ENCODE results near the gene PGK1. TPM values are rescaled to one million over a fixed set of nuclear protein-coding genes. Genes with fewer than 3 reads are reported as not detected.
"Not testable (repeated sequence)": the region's sequence is repeated elsewhere in the genome, so short reads cannot be mapped to it uniquely, and the experiment has no call there.

Gene PGK1
- total RNA-seq, 3 donors from 2014 or later = 236 to 369 (median 310) TPM

DNA sequence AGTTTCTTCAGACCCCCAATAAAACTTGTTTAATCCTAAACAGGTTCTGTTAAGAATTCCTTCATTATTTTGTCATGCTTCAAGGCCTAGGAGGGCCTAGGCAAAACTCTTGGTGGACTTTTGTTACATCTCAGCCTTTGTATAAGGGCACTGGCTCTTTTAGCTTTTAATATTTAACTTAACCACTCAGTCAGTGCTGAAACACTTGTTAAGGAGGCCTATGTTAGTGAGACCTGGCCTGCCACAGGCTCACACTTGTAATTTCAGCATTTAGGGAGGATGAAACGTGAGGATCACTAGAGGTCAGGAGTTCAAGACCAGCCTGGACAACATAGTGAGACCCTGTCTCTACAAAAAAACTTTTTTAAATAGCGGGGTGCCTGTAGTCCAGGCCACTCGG is 32.7 kb upstream of the PGK1 start:
- H3K4me3 ChIP-seq = no peak overlapping the region
- no peak for ATAC-seq

DNA sequence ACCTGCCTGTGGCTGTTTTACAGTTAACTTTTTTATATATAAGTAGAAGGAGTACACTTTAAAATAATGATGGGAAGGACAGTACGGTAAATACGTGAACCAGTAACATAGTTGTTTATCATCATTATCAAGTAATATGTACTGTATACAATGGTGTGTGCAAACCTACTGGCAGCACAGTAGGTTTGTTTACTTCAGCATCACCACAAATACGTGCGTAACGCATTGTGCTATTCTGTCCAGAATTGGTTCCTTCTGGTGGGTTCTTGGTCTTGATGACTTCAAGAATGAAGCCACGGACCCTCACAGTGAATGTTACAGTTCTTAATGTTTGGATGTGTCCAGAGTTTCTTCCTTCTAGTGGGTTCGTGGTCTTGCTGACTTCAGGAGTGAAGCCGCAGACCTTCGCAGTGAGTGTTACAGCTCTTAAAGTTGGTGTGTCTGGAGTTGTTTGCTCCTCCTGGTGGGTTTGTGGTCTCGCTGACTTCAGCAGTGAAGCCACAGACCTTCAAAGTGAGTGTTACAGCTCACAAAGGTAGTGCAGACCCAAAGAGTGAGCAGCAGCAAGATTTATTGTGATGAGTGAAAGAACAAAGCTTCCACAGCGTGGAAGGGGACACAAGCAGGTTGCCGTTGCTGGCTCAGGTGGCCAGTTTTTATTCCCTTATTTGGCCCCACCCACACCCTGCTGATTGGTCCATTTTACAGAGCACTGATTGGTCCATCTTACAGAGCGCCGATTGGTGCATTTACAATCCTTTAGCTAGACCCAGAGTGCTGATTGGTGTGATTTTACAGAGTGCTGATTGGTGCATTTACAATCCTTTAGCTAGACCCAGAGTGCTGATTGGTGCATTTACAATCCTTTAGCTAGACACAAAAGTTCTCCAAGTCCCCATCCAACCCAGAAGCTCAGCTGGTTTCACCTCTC is 30.6 kb upstream of the PGK1 start:
- H3K9me3 ChIP-seq; H3K4me1 ChIP-seq (ENCODE audit: low read depth); intact Hi-C loops (cut with DNase I, micrococcal nuclease); H3K36me3 ChIP-seq (ENCODE audit: low read depth); H3K4me3 ChIP-seq: not testable (repeated sequence)
- ATAC-seq (peak; percentile 19), DNase-seq (peak in 1 of 3 donors; percentile 1)

More for the DNA sequence above, 32.7 kb upstream of the PGK1 start:
- DNase-seq = no peak
- no peaks in the 10 kb centered on the region for H3K9me3 ChIP-seq
- TF ChIP-seq, protein P1, sequence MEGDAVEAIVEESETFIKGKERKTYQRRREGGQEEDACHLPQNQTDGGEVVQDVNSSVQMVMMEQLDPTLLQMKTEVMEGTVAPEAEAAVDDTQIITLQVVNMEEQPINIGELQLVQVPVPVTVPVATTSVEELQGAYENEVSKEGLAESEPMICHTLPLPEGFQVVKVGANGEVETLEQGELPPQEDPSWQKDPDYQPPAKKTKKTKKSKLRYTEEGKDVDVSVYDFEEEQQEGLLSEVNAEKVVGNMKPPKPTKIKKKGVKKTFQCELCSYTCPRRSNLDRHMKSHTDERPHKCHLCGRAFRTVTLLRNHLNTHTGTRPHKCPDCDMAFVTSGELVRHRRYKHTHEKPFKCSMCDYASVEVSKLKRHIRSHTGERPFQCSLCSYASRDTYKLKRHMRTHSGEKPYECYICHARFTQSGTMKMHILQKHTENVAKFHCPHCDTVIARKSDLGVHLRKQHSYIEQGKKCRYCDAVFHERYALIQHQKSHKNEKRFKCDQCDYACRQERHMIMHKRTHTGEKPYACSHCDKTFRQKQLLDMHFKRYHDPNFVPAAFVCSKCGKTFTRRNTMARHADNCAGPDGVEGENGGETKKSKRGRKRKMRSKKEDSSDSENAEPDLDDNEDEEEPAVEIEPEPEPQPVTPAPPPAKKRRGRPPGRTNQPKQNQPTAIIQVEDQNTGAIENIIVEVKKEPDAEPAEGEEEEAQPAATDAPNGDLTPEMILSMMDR (IDR thresholded peaks at IDR 0.05) = no peak
- intact Hi-C loops (cut with DNase I, micrococcal nuclease) = no loop called here
- no peaks in the 10 kb centered on the region for H3K36me3 ChIP-seq (ENCODE audit: low read depth)
- no peaks in the 10 kb centered on the region for H3K4me1 ChIP-seq (ENCODE audit: low read depth)

DNA sequence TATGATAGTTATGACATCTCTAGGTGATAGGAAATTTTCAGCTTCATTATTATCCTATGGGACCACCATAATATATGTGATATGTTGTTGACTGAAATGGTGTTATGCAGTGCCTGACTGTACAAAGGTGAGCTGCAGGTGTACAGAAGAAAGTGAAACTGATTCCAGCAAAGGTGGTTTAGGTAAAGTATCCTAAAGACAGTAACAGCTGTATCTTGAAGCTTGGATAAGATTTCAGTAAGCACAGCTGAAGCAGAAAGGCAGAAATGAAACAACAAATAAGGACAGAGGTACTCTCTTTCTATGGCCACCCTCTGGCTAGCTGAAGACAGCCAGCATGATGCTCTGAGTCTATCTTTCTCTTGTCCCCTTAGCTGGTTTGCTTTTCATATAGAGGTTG is 30.0 kb upstream of the PGK1 start:
- no peaks in the 10 kb centered on the region for H3K4me1 ChIP-seq (ENCODE audit: low read depth)
- no peak for ATAC-seq
- no peak overlapping the region for H3K4me3 ChIP-seq
- H3K36me3 ChIP-seq (ENCODE audit: low read depth) = no peaks in the 10 kb centered on the region
- intact Hi-C loops (cut with DNase I, micrococcal nuclease) = no loop called here
- TF ChIP-seq, protein P1 (IDR thresholded peaks at IDR 0.05) = no peak
- no peaks in the 10 kb centered on the region for H3K9me3 ChIP-seq
- DNase-seq = no peak

DNA sequence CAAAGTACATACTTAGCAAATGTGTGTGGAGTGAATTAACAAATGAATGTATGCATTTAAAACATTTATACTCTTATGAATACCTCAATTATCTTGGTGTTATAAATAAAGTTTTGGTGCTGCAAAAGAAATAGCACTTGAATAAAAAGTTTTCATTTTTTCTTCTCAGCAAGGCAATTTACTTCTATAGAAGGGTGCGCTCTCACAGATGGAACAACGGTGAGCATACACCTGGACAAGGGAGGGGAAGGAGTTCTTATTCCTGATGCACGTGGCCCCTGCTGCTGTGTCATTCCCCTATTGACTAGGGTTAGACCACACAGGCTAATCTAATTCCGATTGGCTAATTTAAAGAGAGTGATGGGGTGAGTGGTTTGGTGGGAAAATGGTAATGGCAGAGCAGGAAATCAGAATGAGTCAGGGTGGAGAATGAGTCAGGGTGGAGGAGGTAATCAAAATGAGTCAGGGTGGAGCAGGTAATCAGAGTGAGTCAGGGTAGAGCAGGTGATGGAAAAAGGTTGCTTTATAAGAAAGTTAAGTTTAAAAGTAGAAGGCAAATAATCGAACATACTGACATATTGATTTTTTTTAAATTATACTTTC is 28.2 kb upstream of the PGK1 start:
- H3K4me1 ChIP-seq (ENCODE audit: low read depth) = no peaks in the 10 kb centered on the region
- H3K9me3 ChIP-seq = no peaks in the 10 kb centered on the region
- intact Hi-C loops (cut with DNase I, micrococcal nuclease) = no loop called here
- H3K36me3 ChIP-seq (ENCODE audit: low read depth) = no peaks in the 10 kb centered on the region
- ATAC-seq = no peak
- H3K4me3 ChIP-seq = no peak overlapping the region
- DNase-seq = no peak
- TF ChIP-seq, protein P1 (IDR thresholded peaks at IDR 0.05) = no peak

DNA sequence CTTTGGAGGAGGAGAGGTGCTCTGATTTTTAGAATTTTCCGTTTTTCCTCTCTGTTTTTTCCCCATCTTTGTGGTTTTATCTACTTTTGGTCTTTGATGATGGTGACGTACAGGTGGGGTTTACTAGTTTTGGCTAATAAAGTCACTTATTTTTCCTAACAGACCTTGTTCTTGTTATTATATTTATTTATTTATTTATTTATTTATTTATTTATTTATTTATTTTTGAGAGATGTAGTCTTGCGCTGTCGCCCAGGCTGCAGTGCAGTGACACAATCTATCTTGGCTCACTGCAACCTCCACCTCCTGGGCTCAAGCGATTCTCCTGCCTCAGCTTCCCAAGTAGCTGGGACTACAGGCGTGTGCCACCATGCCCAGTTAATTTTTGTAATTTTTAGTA is 22.6 kb upstream of the PGK1 start:
- H3K9me3 ChIP-seq; ATAC-seq; H3K4me1 ChIP-seq (ENCODE audit: low read depth); DNase-seq; H3K36me3 ChIP-seq (ENCODE audit: low read depth); H3K4me3 ChIP-seq; intact Hi-C loops (cut with DNase I, micrococcal nuclease): not testable (repeated sequence)

DNA sequence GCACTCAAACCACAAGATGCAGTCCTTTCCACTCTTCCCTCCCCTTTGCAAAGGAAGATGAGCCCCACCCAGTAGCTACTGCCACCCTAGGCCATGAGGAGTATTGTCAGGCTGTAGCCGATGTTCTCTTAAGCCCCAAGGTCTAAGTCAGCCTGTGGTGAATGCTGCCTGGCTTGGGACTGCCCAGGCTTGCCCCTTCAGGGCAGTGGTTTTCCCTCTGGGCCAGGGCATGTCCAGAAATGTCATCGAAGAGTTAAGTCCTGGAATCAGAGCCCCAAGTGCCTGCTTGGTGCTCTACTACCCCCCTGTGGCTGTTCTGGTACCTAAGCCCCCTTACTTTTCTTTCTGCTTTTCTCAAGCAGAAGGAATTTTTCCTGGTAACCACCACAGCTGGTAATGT is 11.8 kb upstream of the PGK1 start:
- intact Hi-C loops (cut with DNase I, micrococcal nuclease) = no loop called here
- no peaks in the 10 kb centered on the region for H3K9me3 ChIP-seq
- no peak for DNase-seq

More for the DNA sequence above, 11.8 kb upstream of the PGK1 start:
- Histone ChIP-seq H3K4me1 (ENCODE audit: low read depth) (no peaks in the 10 kb centered on the region), H3K36me3 (ENCODE audit: low read depth) (no peaks in the 10 kb centered on the region), H3K4me3 (no peak overlapping the region)
- TF ChIP-seq, protein P1 (IDR thresholded peaks at IDR 0.05) = no peak
- no peak for ATAC-seq
